Amniotic epithelial cell (primary cell): ENCODE data around the gene ATP6V0D1.

Experiments
- DNase-seq: peaks from one replicate; pipeline ENCODE4 v3.0.0-alpha.2; 2010; ENCODE audit warnings: low read depth

The ATP6V0D1 gene

GRCh38 chr16:67445441-67445912 is 35.5 kb downstream of the ATP6V0D1 start:
- DNase-seq: no peak

- DNase-seq: no peak
Measured at GRCh38 chr16:67445126-67445426, 35.9 kb downstream of the ATP6V0D1 start.

- DNase-seq: peak; percentile 40
Measured at GRCh38 chr16:67444259-67445125, 36.5 kb downstream of the ATP6V0D1 start.

- DNase-seq: no peak
Measured at GRCh38 chr16:67443265-67443664, 37.7 kb downstream of the ATP6V0D1 start.

- DNase-seq: no peak
Measured at GRCh38 chr16:67442581-67443255, 38.2 kb downstream of the ATP6V0D1 start.

GRCh38 chr16:67441907-67442306 is 39.0 kb downstream of the ATP6V0D1 start:
- no peak for DNase-seq

GRCh38 chr16:67441271-67441753 is 39.6 kb downstream of the ATP6V0D1 start:
- DNase-seq: no peak

- DNase-seq: no peak
Measured at GRCh38 chr16:67438824-67439393, 42.0 kb downstream of the ATP6V0D1 start.

GRCh38 chr16:67438098-67438791 is 42.7 kb downstream of the ATP6V0D1 start:
- no peak for DNase-seq

- no peak for DNase-seq
Measured at GRCh38 chr16:67437513-67437912, 43.4 kb downstream of the ATP6V0D1 start.

- no peak for DNase-seq
Measured at GRCh38 chr16:67436640-67437193, 44.2 kb downstream of the ATP6V0D1 start.

- no peak for DNase-seq
Measured at GRCh38 chr16:67435758-67436164, 45.2 kb downstream of the ATP6V0D1 start.

GRCh38 chr16:67433131-67433719 is 47.7 kb downstream of the ATP6V0D1 start:
- DNase-seq: no peak

- DNase-seq: no peak
Measured at GRCh38 chr16:67432506-67432890, 48.5 kb downstream of the ATP6V0D1 start.

- no peak for DNase-seq
Measured at GRCh38 chr16:67431775-67432505, 49.0 kb downstream of the ATP6V0D1 start.

- DNase-seq: peak; percentile 26
Measured at GRCh38 chr16:67430977-67431774, 49.8 kb downstream of the ATP6V0D1 start, which contains the start of gene HSD11B2. TSS of gene HSD11B2 (plus strand) at chr16:67431121. CDS start at chr16:67431249, 128 bp downstream.

GRCh38 chr16:67430504-67430976 is 50.4 kb downstream of the ATP6V0D1 start:
- DNase-seq: no peak

- DNase-seq: no peak
Measured at GRCh38 chr16:67429799-67430503, 51.0 kb downstream of the ATP6V0D1 start.
